Measurements from ENCODE around the gene TLK1.
A peak's percentile ranks its signal among the peaks of the same experiment; 100 is the strongest.
"Not testable (repeated sequence)": the region's sequence is repeated elsewhere in the genome, so short reads cannot be mapped to it uniquely, and the experiment has no call there.

The TLK1 gene

GRCh38 chr2:171086352-171087290, 74.1 kb downstream of the TLK1 start:
- FAIRE-seq (peak; percentile 81), DNase-seq (ENCODE audit: insufficient read length, low spot score) (peak; percentile 4)

GRCh38 chr2:171084128-171084527, 76.6 kb downstream of the TLK1 start:
- DNase-seq (ENCODE audit: insufficient read length, low spot score) (no peak), FAIRE-seq (peak; percentile 66)

- FAIRE-seq: no peak
Measured at GRCh38 chr2:171083451-171083850, 77.2 kb downstream of the TLK1 start.

GRCh38 chr2:171081649-171082111, 79.0 kb downstream of the TLK1 start:
- FAIRE-seq (peak; percentile 84), DNase-seq (ENCODE audit: insufficient read length, low spot score) (no peak)

More at GRCh38 chr2:171083451-171083850, 77.2 kb downstream of the TLK1 start:
- DNase-seq (ENCODE audit: insufficient read length, low spot score): no peak

- FAIRE-seq: no peak
- no peak for DNase-seq (ENCODE audit: insufficient read length, low spot score)
Measured at GRCh38 chr2:171080607-171081006, 80.1 kb downstream of the TLK1 start.

- FAIRE-seq; DNase-seq (ENCODE audit: insufficient read length, low spot score): not testable (repeated sequence)
Measured at GRCh38 chr2:171076422-171076821, 84.3 kb downstream of the TLK1 start.

GRCh38 chr2:171072164-171072563, 88.5 kb downstream of the TLK1 start:
- FAIRE-seq (no peak), DNase-seq (ENCODE audit: insufficient read length, low spot score) (no peak)

GRCh38 chr2:171069286-171069956, 91.3 kb downstream of the TLK1 start:
- DNase-seq (ENCODE audit: insufficient read length, low spot score) (no peak), FAIRE-seq (no peak)

GRCh38 chr2:171066110-171066509, 94.6 kb downstream of the TLK1 start:
- DNase-seq (ENCODE audit: insufficient read length, low spot score): no peak
- FAIRE-seq: no peak

- no peak for FAIRE-seq
- DNase-seq (ENCODE audit: insufficient read length, low spot score): no peak
Measured at GRCh38 chr2:171057575-171057974, 103.1 kb downstream of the TLK1 start.

GRCh38 chr2:171056307-171056706, 104.4 kb downstream of the TLK1 start:
- DNase-seq (ENCODE audit: insufficient read length, low spot score): no peak
- peak; percentile 28 for FAIRE-seq

GRCh38 chr2:171049691-171050090, 111.0 kb downstream of the TLK1 start:
- FAIRE-seq: peak; percentile 4
- no peak for DNase-seq (ENCODE audit: insufficient read length, low spot score)

GRCh38 chr2:171046048-171046560, 114.6 kb downstream of the TLK1 start:
- FAIRE-seq (peak; percentile 35), DNase-seq (ENCODE audit: insufficient read length, low spot score) (no peak)

- no peak for DNase-seq (ENCODE audit: insufficient read length, low spot score)
- no peak for FAIRE-seq
Measured at GRCh38 chr2:171044416-171044815, 116.3 kb downstream of the TLK1 start.

GRCh38 chr2:171042253-171042969, 118.3 kb downstream of the TLK1 start:
- FAIRE-seq: peak; percentile 35
- DNase-seq (ENCODE audit: insufficient read length, low spot score): no peak

GRCh38 chr2:171036532-171036931, 124.2 kb downstream of the TLK1 start:
- FAIRE-seq: peak; percentile 28

GRCh38 chr2:171034315-171034714, 126.4 kb downstream of the TLK1 start:
- DNase-seq (ENCODE audit: insufficient read length, low spot score) (no peak), FAIRE-seq (no peak)

More at GRCh38 chr2:171036532-171036931, 124.2 kb downstream of the TLK1 start:
- no peak for DNase-seq (ENCODE audit: insufficient read length, low spot score)

GRCh38 chr2:171025214-171025613, 135.5 kb downstream of the TLK1 start:
- DNase-seq (ENCODE audit: insufficient read length, low spot score): no peak
- FAIRE-seq: no peak

GRCh38 chr2:171018522-171018921, 142.2 kb downstream of the TLK1 start:
- FAIRE-seq: peak; percentile 93
- peak; percentile 3 for DNase-seq (ENCODE audit: insufficient read length, low spot score)

- DNase-seq (ENCODE audit: insufficient read length, low spot score) (no peak), FAIRE-seq (no peak)
Measured at GRCh38 chr2:171016125-171016524, 144.6 kb downstream of the TLK1 start.

GRCh38 chr2:171013851-171014250, 146.8 kb downstream of the TLK1 start:
- FAIRE-seq (peak; percentile 64), DNase-seq (ENCODE audit: insufficient read length, low spot score) (no peak)

All from GM19239 (cell line).